Esophagus (tissue), 2 donors: ENCODE results near the gene RPLP2. TPM values are rescaled to one million over a fixed set of nuclear protein-coding genes. Genes with fewer than 3 reads are reported as not detected.

ENCODE experiments used
- H3K27ac ChIP-seq, 2 donors: one replicate each; pipeline ENCODE4 v1.5.1; 2013; ENCODE audit warnings: low read depth in 2 of 2, mild to moderate bottlenecking in 2 of 2, inconsistent platforms in 1 of 2, low read length in 1 of 2, moderate library complexity in 1 of 2
- H3K27me3 ChIP-seq, 2 donors: one replicate each; pipeline ENCODE4 v1.6.1; 2013; ENCODE audit warnings: low read length in 2 of 2, control low read depth in 1 of 2, mild to moderate bottlenecking in 1 of 2; ENCODE audit not compliant: insufficient read depth in 2 of 2, control insufficient read depth in 1 of 2
- H3K36me3 ChIP-seq, 2 donors: one replicate each; pipeline ENCODE4 v1.6.1; 2013; ENCODE audit warnings: low read length in 1 of 2; ENCODE audit not compliant: control insufficient read depth in 2 of 2, insufficient read depth in 2 of 2
- H3K4me1 ChIP-seq, 2 donors: one replicate each; pipeline ENCODE4 v1.6.1; 2013; ENCODE audit warnings: low read length in 1 of 2; ENCODE audit not compliant: control insufficient read depth in 2 of 2, insufficient read depth in 2 of 2
- H3K4me3 ChIP-seq, 2 donors: one replicate each; pipeline ENCODE4 v1.5.1; 2013; ENCODE audit warnings: low read length in 2 of 2, mild to moderate bottlenecking in 2 of 2, low read depth in 1 of 2, moderate library complexity in 1 of 2
- H3K9me3 ChIP-seq, 2 donors: one replicate each; pipeline ENCODE4 v1.6.1; 2013; ENCODE audit warnings: mild to moderate bottlenecking in 2 of 2, low read depth in 1 of 2, low read length in 1 of 2, moderate library complexity in 1 of 2; ENCODE audit not compliant: control insufficient read depth in 2 of 2, insufficient read depth in 1 of 2
- WGBS, 2 donors: extraction: QIAGEN DNeasy Blood & Tissue Kit; methylation state at CpG; one replicate each; pipeline ENCODE4 v1.1.7; 2013; 5-methylcytosine and 5-hydroxymethylcytosine counted together
- polyA plus RNA-seq, 2 donors: library from polyadenylated mRNA; stranded (reverse); fragments of 200-250 nt; gene quantifications; one replicate each; pipeline ENCODE4 v1.2.3, GENCODE V29; 2013
- donor health status: healthy with polysubstance abuse.
- donor health status: Bipolar disorder and iron deficiency.

The RPLP2 gene
- polyA plus RNA-seq, 2 donors, result 1,061 to 1,474 TPM

- Histone ChIP-seq H3K4me3 (no peak overlapping the region), H3K27me3 (no peaks in the 10 kb centered on the region), H3K9me3 (no peaks in the 10 kb centered on the region), H3K36me3 (peaks cover 0 to 30% of the 10 kb centered on the region in 2 donors), H3K27ac (no peak overlapping the region), H3K4me1 (peaks cover 5 to 15% of the 10 kb centered on the region in 2 donors)
- 77 to 90% methylated on average over 6 to 8 of the region's 8 CpGs for WGBS, 2 donors
Observed at GRCh38 chr11:803467-803742, 6.4 kb upstream of the RPLP2 start.

GRCh38 chr11:803770-804598 lies 5.8 kb upstream of the RPLP2 start:
- Histone ChIP-seq H3K27ac (no peak overlapping the region), H3K4me3 (peak overlapping the region; percentile 54 to 72), H3K4me1 (peaks cover 5 to 14% of the 10 kb centered on the region in 2 donors)

GRCh38 chr11:804599-804964 lies 5.2 kb upstream of the RPLP2 start:
- WGBS, 2 donors, result 3 to 5% methylated on average over 18 of the region's 18 CpGs
- Histone ChIP-seq H3K4me3 (peak overlapping the region; percentile 54 to 72), H3K27me3 (no peaks in the 10 kb centered on the region), H3K36me3 (peaks cover 0 to 25% of the 10 kb centered on the region in 2 donors), H3K4me1 (peaks cover 5 to 14% of the 10 kb centered on the region in 2 donors), H3K9me3 (no peaks in the 10 kb centered on the region), H3K27ac (peak overlapping the region; percentile 88 to 89)

More at GRCh38 chr11:803770-804598, 5.8 kb upstream of the RPLP2 start:
- 44 to 45% methylated on average over 26 of the region's 26 CpGs for WGBS, 2 donors
- Histone ChIP-seq H3K36me3 (peaks cover 0 to 30% of the 10 kb centered on the region in 2 donors), H3K9me3 (no peaks in the 10 kb centered on the region), H3K27me3 (no peaks in the 10 kb centered on the region)

GRCh38 chr11:808427-809286 lies 1.1 kb upstream of the RPLP2 start:
- Histone ChIP-seq H3K27me3 (no peaks in the 10 kb centered on the region), H3K9me3 (no peaks in the 10 kb centered on the region), H3K36me3 (peaks cover 6 to 23% of the 10 kb centered on the region in 2 donors), H3K4me1 (peaks cover 5 to 22% of the 10 kb centered on the region in 2 donors), H3K27ac (peak overlapping the region; percentile 98), H3K4me3 (peak overlapping the region; percentile 87 to 97)
- WGBS, 2 donors, result 28 to 29% methylated on average over 36 of the region's 36 CpGs

- Histone ChIP-seq H3K9me3 (no peaks in the 10 kb centered on the region), H3K36me3 (peaks cover 9 to 25% of the 10 kb centered on the region in 2 donors), H3K4me1 (peaks cover 0 to 11% of the 10 kb centered on the region in 2 donors), H3K27me3 (no peaks in the 10 kb centered on the region), H3K27ac (peak overlapping the region; percentile 81 to 92), H3K4me3 (peak overlapping the region; percentile 87 to 97)
- 0 to 1% methylated on average over 36 to 55 of the region's 55 CpGs for WGBS, 2 donors
Observed at GRCh38 chr11:810040-810567, 337 bp downstream of the RPLP2 start.

GRCh38 chr11:811446-812245 lies 1.9 kb downstream of the RPLP2 start:
- 64 to 66% methylated on average over 14 of the region's 14 CpGs for WGBS, 2 donors
- Histone ChIP-seq H3K27ac (peak overlapping the region in 1 of 2 donors; percentile 13), H3K4me3 (peak overlapping the region in 1 of 2 donors; percentile 97), H3K36me3 (peaks cover 9 to 25% of the 10 kb centered on the region in 2 donors), H3K4me1 (peaks cover 0 to 8% of the 10 kb centered on the region in 2 donors), H3K9me3 (no peaks in the 10 kb centered on the region), H3K27me3 (no peaks in the 10 kb centered on the region)

- Histone ChIP-seq H3K9me3 (no peaks in the 10 kb centered on the region), H3K27me3 (no peaks in the 10 kb centered on the region), H3K27ac (peak overlapping the region in 1 of 2 donors; percentile 13), H3K36me3 (peaks cover 9 to 25% of the 10 kb centered on the region in 2 donors), H3K4me3 (no peak overlapping the region), H3K4me1 (peaks cover 0 to 8% of the 10 kb centered on the region in 2 donors)
- WGBS, 2 donors, result 83 to 88% methylated on average over 3 of the region's 3 CpGs
Observed at GRCh38 chr11:812390-812789, 2.6 kb downstream of the RPLP2 start.

- Histone ChIP-seq H3K36me3 (peaks cover 9 to 25% of the 10 kb centered on the region in 2 donors), H3K27ac (peak overlapping the region in 1 of 2 donors; percentile 0), H3K27me3 (no peaks in the 10 kb centered on the region), H3K9me3 (no peaks in the 10 kb centered on the region), H3K4me3 (no peak overlapping the region), H3K4me1 (peaks cover 0 to 8% of the 10 kb centered on the region in 2 donors)
- WGBS, 2 donors, result 86 to 91% methylated on average over 6 of the region's 6 CpGs
Observed at GRCh38 chr11:813072-813455, 3.3 kb downstream of the RPLP2 start.
